OCI-LY3 (cell line): Measurements from ENCODE around the gene CAP1.
"Not testable (repeated sequence)": the region's sequence is repeated elsewhere in the genome, so short reads cannot be mapped to it uniquely, and the experiment has no call there.

Experiments
- H2AFZ ChIP-seq: fragments of 200-600, 300-600 bp; shearing (Covaris generic); 2 replicates; pipeline ENCODE4 v1.6.0; 2014; ENCODE audit warnings: antibody characterized with exemption, low read depth, low read length
- H3K27ac ChIP-seq: fragments of 200-600, 300-600 bp; sonication (generic); 2 replicates; pipeline ENCODE4 v1.5.1; 2014; ENCODE audit warnings: mild to moderate bottlenecking, low read length, moderate library complexity, mixed read lengths
- H3K27me3 ChIP-seq: fragments of 200-600, 300-600 bp; sonication (generic); 2 replicates; pipeline ENCODE4 v1.6.1; 2014; ENCODE audit warnings: low read depth, low read length, mixed read lengths
- H3K36me3 ChIP-seq: fragments of 200-600, 300-600 bp; sonication (generic); replicated peaks from 2 replicates; pipeline ENCODE3; 2014; ENCODE audit warnings: low read depth, low read length, mixed read lengths
- H3K4me1 ChIP-seq: fragments of 300-600, 200-600 bp; sonication (generic); 2 replicates; pipeline ENCODE4 v1.6.1; 2014; ENCODE audit warnings: low read length, mixed read lengths
- H3K4me2 ChIP-seq: fragments of 200-600, 300-600 bp; sonication (generic); 2 replicates; pipeline ENCODE4 v1.6.1; 2014; ENCODE audit warnings: low read length, mixed read lengths
- H3K4me3 ChIP-seq: fragments of 300-600, 200-600 bp; sonication (generic); 2 replicates; pipeline ENCODE4 v1.5.1; 2014; ENCODE audit warnings: antibody characterized with exemption, mild to moderate bottlenecking, low read length, moderate library complexity
- H3K79me2 ChIP-seq: fragments of 300-600, 200-600 bp; shearing (Covaris generic); 2 replicates; pipeline ENCODE4 v1.6.1; 2014; ENCODE audit warnings: mild to moderate bottlenecking, low read length, mixed read lengths
- H3K9ac ChIP-seq: fragments of 300-600, 200-600 bp; shearing (Covaris generic); 2 replicates; pipeline ENCODE4 v1.6.0; 2014; ENCODE audit warnings: mild to moderate bottlenecking, low read length, moderate library complexity
- H3K9me3 ChIP-seq: fragments of 200-600, 300-600 bp; shearing (Covaris generic); 2 replicates; pipeline ENCODE4 v1.6.1; 2014; ENCODE audit warnings: low read length, mixed read lengths; ENCODE audit not compliant: insufficient read depth
- H4K20me1 ChIP-seq: fragments of 200-600, 300-600 bp; sonication (generic); 2 replicates; pipeline ENCODE4 v1.6.1; 2016; ENCODE audit warnings: low read length, mixed read lengths; ENCODE audit not compliant: insufficient read depth
- EZH2phosphoT487 ChIP-seq: fragments of 200-600 bp; shearing (Covaris generic); IDR thresholded peaks from 2 replicates; pipeline ENCODE4 v1.6.1; 2018; ENCODE audit warnings: antibody characterized with exemption, mixed run types, low read depth
- TF ChIP-seq, protein P1 (sequence below): fragments of 200-600, 300-600 bp; sonication (generic); IDR thresholded peaks from 2 replicates; pipeline ENCODE4 v1.5.1; 2014; ENCODE audit warnings: antibody characterized with exemption, low read length, low read depth

The CAP1 gene

DNA sequence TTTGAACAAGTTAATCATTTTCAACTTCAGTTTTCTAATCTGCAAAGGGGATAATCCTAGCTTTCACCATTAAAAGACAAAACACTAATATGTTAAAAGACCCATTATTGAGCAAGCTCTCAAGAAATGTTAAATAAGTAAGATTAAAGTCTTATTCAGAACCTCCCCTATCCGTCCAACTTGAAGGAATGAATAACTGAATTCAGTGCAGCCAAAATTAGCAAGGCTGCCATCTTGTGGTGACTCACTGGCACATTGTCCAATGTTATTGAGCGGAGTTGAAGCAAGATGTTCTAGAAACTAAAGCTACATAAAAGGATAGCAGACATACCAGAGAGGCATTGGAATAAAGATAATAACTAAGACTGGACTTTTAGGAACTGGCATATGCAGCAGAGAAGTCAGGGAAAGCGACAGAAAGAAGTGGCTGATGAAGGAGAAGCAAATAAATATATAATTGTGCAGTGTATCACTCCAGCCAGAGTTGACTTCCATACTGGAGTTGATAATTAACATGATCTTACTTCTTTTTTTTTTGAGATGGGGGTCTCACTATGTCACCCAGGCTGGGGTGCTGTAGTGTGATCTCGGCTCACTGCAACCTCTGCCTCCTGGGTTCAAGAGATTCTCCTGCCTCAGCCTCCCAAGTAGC is 8.2 kb upstream of the CAP1 start:
- Histone ChIP-seq H3K27me3 (peaks cover 11% of the 10 kb centered on the region; the same call in 1 of the 2 replicates), H3K4me2 (0 out of 2 replicates have a peak overlapping the region, but pooled peaks have one; percentile 18), H3K79me2 (no peaks in the 10 kb centered on the region), H3K4me3 (no peak overlapping the region), H3K9ac (no peak overlapping the region), H3K4me1 (0 out of 2 replicates have a peak, but pooled peaks cover 2% of the 10 kb centered on the region), H4K20me1 (no peaks in the 10 kb centered on the region), H3K36me3 (no peaks in the 10 kb centered on the region), H2AFZ (no peak overlapping the region), H3K9me3 (no peaks in the 10 kb centered on the region), H3K27ac (no peak overlapping the region)
- TF ChIP-seq, protein P1, sequence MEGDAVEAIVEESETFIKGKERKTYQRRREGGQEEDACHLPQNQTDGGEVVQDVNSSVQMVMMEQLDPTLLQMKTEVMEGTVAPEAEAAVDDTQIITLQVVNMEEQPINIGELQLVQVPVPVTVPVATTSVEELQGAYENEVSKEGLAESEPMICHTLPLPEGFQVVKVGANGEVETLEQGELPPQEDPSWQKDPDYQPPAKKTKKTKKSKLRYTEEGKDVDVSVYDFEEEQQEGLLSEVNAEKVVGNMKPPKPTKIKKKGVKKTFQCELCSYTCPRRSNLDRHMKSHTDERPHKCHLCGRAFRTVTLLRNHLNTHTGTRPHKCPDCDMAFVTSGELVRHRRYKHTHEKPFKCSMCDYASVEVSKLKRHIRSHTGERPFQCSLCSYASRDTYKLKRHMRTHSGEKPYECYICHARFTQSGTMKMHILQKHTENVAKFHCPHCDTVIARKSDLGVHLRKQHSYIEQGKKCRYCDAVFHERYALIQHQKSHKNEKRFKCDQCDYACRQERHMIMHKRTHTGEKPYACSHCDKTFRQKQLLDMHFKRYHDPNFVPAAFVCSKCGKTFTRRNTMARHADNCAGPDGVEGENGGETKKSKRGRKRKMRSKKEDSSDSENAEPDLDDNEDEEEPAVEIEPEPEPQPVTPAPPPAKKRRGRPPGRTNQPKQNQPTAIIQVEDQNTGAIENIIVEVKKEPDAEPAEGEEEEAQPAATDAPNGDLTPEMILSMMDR: peak; percentile 79
- no peak for TF ChIP-seq EZH2phosphoT487

DNA sequence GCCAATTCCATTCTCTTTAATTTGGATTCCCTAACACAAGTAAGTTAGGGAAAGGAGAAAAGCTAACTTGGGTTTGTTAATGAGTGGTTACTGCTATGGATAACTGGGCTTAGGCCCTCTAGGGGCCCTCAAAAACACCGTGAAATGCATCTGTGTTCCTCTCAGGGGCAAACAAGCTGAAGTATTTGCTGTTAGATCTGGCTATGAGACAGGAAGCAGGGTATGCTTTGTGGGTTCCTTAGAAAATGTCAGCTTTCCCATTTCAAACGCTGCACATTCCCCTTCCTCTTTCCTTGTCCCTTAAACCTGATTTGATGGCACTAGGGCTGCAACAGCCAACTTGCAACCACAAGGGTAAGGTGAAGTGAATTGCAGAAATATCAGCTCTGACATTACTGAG is 5.7 kb upstream of the CAP1 start:
- Histone ChIP-seq H3K4me2 (no peak overlapping the region), H3K4me3 (no peak overlapping the region), H3K27ac (no peak overlapping the region), H3K79me2 (no peaks in the 10 kb centered on the region), H4K20me1 (no peaks in the 10 kb centered on the region), H3K36me3 (no peaks in the 10 kb centered on the region), H3K9me3 (no peaks in the 10 kb centered on the region), H3K9ac (no peak overlapping the region), H3K4me1 (peaks cover 13% of the 10 kb centered on the region), H2AFZ (no peak overlapping the region), H3K27me3 (no peaks in the 10 kb centered on the region)
- no peak for TF ChIP-seq EZH2phosphoT487
- TF ChIP-seq, protein P1: no peak

DNA sequence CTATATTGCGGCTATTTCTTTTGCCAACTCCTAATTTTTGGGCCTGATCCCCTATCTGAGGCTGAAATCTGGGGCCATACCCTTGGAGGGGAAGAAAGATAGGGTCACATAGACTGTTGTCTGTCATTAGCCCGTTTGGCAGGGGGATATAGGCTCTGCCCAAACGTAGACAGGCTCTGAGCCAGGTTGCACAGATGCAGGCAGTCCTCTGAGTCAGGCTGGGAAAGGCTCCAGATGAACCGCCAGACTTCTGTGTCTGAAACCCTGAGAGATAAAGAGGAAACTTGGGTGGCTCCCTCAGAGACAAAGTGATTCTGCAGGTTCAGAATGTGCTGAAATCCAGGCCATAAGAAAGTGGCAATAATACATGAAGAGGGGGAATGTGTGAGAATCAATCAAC is 4.0 kb upstream of the CAP1 start:
- Histone ChIP-seq H2AFZ (no peak overlapping the region), H3K4me3 (no peak overlapping the region), H3K9ac (no peak overlapping the region), H3K4me2 (no peak overlapping the region), H3K9me3 (no peaks in the 10 kb centered on the region), H3K27me3 (no peaks in the 10 kb centered on the region), H3K36me3 (no peaks in the 10 kb centered on the region), H3K79me2 (peaks cover 10% of the 10 kb centered on the region), H4K20me1 (no peaks in the 10 kb centered on the region), H3K27ac (no peak overlapping the region), H3K4me1 (peaks cover 15% of the 10 kb centered on the region)
- TF ChIP-seq, protein P1: no peak
- no peak for TF ChIP-seq EZH2phosphoT487

DNA sequence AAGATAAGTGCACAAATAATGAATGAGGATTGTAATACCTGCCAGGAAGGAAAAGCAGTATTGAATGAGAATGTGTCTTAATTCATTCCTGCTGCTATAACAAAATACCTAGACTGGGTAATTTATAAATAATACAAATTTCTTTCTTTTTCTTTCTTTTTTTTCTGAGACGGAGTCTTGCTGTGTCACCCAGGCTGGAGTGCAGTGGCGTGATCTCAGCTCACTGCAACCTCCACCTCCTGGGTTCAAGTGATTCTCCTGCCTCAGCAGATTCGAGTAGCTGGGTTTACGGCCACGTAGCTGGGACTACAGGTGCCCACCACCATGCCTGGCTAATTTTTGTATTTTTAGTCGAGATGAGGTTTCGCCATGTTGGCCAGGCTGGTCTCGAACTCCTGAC is 3.3 kb upstream of the CAP1 start:
- H3K27ac ChIP-seq, H3K9ac ChIP-seq: not testable (repeated sequence)
- peaks cover 22% of the 10 kb centered on the region for H3K4me1 ChIP-seq

More for the DNA sequence above, 3.3 kb upstream of the CAP1 start:
- peaks cover 17% of the 10 kb centered on the region for H3K79me2 ChIP-seq
- H2AFZ ChIP-seq, H3K27me3 ChIP-seq, H3K4me3 ChIP-seq, H4K20me1 ChIP-seq, H3K9me3 ChIP-seq, H3K36me3 ChIP-seq, H3K4me2 ChIP-seq: not testable (repeated sequence)
